ENCODE measurements around the gene RGSL1.

DNA sequence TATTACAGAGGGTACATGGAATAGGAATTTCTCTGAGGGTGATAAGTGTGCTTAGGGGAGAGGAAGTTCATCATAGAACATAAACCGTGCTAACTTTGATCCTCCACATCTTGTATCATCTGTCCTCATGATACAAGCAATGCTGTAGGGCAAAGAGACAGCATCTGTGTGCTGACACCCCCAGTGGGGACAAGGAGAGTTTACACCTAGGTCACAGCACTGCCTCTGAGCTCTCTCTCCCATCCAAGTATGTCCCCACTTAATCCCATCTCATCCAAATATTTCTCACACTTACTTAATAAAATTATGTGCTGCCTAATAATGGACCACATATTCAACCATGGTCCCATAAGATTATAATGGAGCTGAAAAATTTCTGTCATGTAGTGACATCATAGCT, 45.2 kb upstream of the RGSL1 start:
- TF ChIP-seq, protein P1, sequence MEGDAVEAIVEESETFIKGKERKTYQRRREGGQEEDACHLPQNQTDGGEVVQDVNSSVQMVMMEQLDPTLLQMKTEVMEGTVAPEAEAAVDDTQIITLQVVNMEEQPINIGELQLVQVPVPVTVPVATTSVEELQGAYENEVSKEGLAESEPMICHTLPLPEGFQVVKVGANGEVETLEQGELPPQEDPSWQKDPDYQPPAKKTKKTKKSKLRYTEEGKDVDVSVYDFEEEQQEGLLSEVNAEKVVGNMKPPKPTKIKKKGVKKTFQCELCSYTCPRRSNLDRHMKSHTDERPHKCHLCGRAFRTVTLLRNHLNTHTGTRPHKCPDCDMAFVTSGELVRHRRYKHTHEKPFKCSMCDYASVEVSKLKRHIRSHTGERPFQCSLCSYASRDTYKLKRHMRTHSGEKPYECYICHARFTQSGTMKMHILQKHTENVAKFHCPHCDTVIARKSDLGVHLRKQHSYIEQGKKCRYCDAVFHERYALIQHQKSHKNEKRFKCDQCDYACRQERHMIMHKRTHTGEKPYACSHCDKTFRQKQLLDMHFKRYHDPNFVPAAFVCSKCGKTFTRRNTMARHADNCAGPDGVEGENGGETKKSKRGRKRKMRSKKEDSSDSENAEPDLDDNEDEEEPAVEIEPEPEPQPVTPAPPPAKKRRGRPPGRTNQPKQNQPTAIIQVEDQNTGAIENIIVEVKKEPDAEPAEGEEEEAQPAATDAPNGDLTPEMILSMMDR (conservative IDR thresholded peaks at IDR 0.05; ENCODE audit: low read depth, low read length): no peak
- TF ChIP-seq EZH2 (IDR thresholded peaks at IDR 0.05; ENCODE audit: low read length, unreplicated experiment): no peak
